GM19351 (cell line): Measurements from ENCODE around the gene APLP1.
"Not testable (repeated sequence)": the region's sequence is repeated elsewhere in the genome, so short reads cannot be mapped to it uniquely, and the experiment has no call there.

ENCODE experiments used
- ATAC-seq: cut with Tn5 transposase; IDR thresholded peaks from one replicate; pipeline ENCODE4 v1.9.1; 2021; ENCODE audit warnings: mild to moderate bottlenecking, moderate library complexity; ENCODE audit not compliant: unreplicated experiment

The APLP1 gene

DNA sequence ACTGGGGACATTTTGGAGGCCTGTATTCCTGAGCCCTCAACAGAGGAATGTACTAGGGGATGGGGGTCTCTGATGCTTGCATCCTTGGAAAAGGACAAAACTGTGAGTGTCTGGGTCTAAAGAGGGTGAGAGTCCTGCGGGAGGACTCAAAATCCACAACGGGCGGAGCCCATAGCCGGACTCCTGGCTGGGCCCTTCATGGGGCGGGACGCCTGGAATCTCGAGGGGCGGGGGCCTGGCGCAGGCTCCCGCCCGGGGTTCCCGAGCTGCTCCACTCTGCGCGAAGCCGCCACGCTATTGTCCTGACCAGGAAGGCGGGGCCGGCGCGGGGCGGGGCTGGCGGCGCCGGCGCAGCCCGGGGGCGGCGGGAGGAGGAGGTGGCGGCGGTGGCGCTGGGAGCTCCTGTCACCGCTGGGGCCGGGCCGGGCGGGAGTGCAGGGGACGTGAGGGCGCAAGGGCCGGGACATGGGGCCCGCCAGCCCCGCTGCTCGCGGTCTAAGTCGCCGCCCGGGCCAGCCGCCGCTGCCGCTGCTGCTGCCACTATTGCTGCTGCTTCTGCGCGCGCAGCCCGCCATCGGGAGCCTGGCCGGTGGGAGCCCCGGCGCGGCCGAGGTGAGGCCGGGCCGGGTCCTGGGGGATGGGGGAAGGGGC lies at the start of gene APLP1:
Gene APLP1 (plus strand): TSS at position 403 of the 651 bp plus-strand sequence. CDS start 63 bp downstream, at position 466.
- no peak for ATAC-seq

DNA sequence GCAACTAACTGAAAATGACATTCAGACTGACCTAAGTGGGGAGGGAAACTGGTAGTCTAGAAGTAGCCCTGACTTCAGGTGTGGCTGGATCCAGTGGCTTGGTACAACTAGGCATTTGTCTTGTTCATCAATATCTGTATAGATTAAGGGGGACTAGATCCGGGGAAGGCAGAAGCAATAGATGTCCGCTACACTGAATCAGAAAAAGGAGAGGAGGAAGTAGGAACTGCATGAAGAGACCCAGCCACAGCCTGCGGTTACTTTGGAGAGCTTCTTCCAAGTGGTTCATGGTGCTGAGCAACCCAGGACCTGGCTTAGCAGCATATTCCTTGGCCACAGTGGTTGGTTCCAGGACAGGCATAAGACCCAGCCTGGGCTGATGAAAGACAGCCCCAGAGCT lies 45.8 kb upstream of the APLP1 start:
- ATAC-seq = no peak

DNA sequence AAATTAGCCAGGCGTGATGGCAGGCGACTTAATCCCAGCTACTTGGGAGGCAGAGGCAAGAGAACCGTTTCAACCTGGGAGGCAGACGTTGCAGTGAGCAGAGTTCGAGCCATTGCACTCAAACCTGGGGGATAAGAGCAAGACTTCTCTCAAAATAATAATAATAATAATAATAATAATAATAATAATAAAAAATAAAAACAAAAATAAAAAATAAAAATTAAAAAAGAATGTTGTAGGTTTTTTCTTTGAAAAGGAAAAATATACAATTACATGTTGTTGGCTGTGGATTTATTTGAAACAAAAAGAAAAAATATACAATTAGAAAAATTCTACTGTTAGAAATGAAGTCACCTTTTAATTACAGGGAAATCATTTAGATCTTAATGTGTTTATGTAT lies 44.2 kb upstream of the APLP1 start:
- ATAC-seq = no peak

DNA sequence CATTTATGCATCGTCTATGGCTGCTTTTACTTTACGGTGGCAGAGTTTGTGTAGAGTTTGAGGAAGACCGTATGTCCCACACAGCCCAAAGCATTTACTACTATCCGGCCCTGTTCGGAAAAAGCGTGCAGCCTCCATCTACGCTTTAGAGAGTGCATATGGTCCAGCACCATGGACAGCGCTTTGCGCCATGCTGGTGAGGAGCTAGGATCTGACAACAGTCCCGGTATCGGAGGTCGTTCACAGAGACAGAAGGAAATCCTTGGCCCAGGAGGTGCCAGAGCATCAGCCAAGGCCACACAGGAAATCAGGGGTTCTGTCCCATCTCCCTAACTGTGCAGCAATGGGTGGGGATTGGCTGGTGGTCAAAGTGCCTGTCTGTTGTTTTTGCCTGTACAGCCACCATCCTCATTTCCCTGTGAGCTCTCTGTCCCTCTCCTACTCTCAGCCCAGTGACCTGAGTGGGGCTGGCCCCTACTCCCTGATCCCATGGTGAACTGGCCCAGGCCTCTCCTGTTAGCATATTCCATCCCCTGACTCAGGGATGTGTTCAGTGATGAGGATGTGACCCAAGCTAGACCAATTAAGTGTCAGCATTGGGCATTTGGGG lies 39.6 kb upstream of the APLP1 start:
- ATAC-seq = no peak

DNA sequence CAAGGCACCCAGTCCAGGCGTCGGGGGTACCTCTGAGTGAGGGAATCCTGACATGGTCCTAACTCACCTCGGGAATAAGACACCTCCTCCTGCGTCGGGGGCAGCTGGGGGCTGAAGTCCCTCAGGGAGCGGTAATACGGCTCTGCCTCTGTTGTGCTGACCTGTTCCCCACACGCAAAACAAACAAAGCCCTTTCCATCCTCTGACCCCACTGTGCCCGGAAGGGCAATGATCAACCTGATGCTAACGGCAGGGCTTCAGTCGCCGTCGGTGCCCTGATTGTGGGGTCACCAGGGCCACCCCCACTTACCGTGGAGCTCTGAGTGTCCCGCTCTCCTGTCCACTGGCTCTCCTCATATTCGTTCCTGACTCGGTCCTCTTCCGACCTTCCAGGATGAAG lies 37.4 kb upstream of the APLP1 start:
- ATAC-seq = no peak

DNA sequence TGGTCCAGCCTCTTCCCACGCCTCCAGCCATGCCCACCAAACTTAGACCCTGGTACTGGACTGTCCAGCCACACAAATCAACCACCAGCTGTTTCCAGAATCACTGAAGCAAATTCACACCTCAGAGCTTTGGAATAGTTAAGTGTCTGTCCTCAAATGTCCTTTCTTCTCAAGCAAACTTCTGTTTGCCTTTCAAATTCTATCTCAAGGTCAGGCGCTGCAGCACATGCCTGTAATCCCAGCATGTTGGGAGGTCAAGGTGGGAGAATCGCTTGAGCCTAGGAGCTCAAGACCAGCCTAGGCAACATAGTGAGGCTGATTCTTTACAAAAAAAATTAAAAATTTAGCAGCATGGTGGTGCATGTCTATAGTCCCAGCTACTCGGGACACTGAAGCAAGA lies 36.3 kb upstream of the APLP1 start:
- no peak for ATAC-seq

DNA sequence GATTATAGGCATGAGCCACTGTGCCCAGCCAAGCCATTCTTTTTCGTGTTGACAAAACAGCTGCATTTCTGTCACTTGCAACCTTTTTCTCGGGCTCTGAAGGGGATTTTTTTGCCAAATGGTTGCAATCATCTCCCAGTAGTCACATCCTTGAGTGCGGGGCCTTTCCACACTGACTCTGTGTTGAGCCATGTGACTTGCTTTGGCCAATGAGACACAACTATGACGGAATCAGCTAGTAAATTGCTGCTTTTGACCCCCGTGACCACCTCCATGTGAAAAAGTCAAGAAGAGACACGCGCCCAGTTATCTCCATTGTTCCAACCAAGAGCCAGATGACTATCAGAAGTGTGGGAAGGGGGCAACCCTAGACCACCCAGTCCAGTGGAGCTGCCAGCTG lies 34.4 kb upstream of the APLP1 start:
- ATAC-seq = no peak

DNA sequence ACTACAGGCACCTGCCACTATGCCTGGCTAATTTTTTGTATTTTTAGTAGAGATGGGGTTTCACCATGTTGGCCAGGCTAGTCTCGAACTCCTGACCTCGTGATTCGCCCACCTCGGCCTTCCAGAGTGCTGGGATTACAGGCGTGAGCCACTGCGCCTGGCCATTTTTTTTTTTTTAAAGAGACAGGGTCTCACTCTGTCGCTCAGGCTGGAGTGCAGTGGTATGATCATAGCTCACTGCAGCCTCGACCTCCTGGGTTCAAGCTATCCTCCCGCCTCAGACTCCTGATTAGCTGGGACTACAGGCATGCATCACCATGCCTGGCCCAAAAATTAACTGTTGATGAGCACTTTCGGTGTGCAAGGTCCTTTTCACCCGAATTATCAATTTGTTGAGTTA lies 32.3 kb upstream of the APLP1 start:
- ATAC-seq = not testable (repeated sequence)

DNA sequence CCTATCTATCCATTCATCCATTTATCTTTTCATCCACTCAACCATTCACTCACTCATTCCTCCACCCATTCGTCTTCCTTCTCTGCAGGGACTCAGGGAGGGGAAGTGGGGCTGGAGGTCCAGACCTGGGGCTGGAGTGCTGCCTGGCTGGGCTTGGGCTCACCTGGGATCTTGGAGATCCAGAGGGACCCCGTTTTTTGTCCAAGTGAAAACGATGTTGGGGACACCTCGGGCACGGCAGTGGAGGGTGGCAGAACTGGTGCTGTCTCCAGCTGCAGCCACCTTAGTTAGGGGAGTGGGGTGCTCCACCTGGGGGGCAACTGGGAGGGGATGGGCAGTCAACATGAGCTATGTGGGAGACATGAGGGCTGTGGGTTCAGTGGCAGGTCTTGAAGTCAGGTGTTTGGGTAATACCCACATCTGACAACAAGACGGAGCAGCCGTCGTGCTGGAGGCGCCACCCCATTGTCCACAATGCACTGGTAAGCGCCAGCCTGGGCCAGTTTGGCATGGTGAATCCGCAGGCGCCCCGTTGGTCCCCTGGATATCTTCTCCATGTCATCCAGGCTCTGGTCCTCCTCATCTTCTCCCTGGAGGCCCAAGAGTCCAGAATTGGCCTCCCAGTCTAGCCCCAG lies 26.3 kb upstream of the APLP1 start:
- ATAC-seq = no peak

DNA sequence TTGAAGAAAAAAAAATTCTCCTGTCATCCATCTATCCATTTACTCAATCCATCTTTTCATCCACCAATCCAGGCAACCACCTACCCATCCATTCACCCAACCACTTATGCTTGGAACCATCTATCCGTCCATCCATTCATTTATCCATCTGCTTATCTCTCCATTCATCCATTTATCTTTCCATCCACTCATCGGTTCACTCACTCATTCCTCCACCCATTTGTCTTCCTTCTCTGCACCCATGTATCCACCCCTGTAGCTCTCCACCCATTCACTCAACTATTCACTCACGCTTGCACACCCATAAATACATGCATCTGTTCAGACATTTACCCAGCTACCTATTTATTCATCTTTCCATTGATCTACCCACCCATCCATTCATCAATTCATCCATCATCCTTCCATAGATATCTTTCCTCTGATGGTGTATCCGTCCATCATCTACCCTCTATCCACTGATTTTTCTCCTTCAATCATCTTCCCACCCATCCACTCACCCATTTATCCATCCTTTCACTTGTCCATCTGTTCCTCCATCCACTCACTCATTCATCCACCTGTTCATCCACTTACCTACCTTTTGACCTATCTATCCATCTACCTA lies 25.6 kb upstream of the APLP1 start:
- ATAC-seq = no peak

DNA sequence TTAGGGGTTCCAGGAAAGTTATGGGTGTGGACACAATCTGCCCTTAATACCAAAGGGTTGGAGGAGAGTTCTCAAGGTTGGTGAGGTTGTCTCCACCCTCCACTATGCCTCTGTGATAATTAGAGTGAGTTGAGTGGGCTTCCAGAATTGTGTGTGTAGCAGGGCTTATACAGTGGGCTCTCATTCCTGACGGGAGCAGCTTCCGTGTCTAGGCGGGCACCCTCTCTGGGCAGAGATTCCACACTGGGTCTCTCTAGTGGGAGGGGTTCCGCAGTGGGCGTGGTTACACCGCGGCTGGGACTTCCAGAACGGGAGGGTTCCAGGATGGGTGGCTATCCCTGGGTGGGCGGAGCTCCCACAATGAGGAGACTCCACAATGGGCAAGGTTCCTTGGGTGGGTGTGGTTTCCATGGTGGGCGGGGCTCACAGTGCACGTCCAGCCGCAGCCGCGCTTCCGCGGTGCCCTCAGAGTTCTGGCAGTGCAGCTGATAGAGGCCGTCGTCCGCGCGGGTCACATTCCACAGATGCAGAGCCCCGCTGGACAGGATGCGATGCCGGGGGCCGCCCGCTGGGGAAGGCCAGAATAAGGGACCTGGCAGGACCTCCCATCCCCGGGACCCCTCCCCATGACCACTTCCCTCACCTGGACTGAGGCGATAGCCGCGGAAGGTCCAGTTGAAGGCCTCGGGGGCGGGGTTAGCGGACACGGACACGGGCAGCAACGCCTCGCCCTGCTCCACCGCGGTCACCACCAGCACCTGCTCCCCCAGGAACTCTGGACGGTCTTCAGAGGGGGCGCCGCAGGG lies 24.5 kb upstream of the APLP1 start:
- no peak for ATAC-seq

DNA sequence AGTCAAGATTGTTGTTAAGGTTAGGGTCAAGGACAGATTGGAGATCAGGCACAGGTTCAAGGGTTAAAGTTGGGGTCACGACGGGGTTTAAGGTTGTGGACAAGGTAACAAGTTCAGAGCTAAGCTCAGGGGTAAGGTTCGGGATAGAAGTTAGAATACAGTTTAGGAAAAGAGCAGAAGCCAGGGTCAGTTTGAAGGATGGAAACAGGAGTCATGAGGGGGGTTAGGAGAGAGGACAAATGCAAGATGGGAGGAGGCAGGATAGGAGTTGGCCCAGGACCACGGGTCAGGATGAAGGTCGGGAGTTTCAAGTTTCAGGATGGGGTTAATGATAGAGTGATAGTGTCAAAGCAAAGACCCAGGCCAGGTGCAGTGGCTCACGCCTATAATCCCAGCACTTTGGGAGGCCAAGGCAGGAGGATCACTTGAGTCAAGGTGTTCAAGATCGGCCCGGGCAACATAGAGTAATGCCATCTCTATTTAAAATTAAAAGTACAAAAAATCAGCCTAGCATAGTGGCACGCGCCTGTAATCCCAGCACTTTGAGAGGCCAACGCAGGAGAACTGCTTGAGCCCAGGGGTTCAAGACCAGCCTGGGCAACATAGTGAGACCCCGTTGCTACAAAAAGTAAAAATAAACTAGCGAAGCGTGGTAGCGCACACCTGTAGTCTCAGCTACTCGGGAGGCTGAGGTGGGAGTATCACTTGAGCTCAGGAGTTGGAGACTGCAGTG lies 23.7 kb upstream of the APLP1 start:
- ATAC-seq = no peak

DNA sequence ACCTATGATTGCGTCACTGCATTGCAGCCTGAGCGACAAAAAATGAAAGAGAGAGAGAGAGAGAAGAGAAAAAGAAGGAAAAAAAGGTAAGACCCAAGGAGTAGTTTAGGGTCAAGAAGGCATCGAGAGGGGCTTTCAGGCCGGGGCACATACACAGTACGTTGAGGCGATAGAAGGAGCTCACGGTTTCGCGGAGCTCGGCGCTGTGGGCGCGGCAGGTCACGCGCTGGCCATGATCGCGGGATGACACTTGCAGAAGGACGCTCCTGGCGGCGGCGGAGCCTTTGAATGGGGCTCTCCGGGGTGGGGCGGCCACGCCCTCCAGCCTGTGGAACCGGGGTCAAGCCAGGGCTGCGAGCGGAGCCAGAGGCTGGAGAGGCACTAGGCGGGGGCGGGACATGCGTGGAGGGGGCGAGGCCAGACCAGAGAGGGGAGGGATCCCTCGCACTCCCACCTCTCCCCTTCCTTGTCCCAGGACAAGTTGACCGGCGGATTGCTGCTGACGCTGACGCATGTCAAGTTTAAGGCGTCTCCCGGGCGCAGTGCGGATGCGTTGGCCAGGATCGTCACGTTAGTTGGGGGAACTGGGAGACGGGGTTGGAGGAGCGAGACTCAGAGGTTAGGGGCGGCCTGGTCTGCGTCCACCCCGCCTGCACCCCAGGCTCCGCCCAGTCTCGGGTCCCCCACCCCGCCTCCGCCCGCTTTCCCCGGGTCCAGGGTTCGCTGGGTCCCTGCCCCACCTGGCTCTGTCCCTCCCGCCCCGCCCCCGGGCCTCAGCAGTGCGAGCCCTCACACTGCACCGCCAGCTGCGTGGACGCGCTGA lies 22.9 kb upstream of the APLP1 start:
- ATAC-seq = no peak

DNA sequence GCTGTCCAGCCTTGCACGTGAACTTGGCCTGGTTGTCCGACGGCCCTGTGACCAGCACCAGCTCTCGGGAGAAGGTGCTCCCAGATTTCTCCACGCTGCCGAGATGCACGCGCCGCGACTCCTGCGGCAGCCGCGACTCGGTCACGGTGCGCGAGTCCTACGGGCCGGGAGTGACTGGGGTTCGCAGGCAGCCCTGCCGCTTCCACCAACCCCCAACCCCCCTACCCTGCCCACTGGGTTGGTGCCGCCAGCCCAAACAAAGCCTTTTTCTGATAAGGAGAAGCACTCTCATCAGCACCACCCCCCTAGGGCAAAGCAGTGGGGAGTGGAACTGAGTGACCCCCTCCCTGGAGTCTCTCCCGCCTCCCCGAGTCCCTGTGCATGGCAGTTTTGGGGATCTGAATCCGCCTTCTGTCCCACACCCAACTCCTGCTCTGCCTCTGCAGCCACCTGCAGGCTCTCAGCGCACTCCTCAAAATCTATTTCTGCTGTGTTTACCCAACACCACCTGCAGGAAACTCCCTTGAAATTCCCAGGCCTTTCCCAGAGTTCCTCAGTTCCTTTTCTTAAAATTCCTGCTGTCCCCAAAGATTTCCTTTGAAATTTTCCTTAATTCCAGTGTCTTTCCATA lies 22.2 kb upstream of the APLP1 start:
- ATAC-seq = no peak

DNA sequence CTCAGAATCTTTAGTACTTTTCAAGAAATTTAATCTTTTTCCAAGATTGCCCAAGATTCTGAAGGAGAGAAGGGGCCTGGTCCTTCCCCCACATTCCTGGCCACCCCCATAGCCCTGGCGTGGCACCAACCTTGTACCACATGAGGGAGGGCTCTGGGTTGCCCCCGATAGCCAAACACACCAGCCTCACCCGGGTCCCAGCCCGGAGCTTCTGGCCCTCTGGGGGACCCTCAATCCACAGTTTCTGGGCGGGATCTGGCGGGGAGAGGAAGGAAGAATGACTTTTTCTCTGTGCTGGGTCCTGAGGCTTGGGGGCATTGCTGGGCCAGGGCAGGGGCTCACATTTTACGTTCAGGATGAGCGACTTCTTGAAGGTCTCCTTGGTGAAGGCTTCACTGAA lies 20.5 kb upstream of the APLP1 start:
- no peak for ATAC-seq

DNA sequence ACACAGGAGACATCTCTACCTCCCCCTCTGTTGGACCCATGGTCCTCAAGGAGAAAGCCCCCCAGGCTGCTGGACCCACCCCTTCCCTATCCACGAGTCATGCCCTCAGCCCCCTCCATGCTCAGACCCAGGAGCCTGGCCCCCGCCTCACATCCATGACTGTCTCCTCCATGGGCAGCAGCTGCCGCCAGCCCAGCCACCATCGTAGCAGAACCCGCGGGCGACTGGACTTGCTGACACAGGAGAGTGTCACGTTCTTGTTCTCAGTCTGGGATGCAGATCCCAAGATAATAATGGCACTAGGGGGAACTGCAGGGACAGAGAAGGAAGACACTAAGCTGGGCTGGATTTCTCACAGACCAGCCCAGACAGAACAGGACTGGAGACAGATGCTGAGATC lies 19.9 kb upstream of the APLP1 start:
- no peak for ATAC-seq

DNA sequence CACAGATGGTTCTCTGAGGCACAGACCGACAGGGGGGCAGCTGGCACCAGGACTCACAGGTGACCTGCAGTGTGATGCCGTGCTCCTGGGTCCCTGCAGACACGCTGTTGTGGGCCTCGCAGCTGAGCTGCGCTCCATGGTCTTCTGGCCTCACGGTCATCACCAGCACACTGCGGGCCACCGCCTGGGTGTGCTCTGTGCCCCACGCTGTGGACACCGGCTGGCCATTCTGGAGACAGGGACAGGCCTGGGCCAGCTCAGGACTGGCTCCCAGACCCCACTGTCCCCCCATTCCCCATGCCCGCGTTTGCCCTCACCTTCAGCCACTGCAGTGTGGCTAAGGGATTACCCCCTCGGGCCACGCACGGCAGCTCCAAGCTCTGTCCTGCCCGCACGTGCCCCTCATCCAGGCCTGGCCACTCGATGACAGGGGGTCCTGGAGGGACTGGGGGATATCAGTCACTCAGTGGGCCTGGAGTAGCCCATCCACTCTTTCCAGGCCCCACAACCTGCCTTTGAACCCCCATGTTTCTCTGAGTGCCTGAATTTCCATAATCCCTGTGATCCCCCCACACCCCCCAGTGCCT lies 19.4 kb upstream of the APLP1 start:
- ATAC-seq = no peak

DNA sequence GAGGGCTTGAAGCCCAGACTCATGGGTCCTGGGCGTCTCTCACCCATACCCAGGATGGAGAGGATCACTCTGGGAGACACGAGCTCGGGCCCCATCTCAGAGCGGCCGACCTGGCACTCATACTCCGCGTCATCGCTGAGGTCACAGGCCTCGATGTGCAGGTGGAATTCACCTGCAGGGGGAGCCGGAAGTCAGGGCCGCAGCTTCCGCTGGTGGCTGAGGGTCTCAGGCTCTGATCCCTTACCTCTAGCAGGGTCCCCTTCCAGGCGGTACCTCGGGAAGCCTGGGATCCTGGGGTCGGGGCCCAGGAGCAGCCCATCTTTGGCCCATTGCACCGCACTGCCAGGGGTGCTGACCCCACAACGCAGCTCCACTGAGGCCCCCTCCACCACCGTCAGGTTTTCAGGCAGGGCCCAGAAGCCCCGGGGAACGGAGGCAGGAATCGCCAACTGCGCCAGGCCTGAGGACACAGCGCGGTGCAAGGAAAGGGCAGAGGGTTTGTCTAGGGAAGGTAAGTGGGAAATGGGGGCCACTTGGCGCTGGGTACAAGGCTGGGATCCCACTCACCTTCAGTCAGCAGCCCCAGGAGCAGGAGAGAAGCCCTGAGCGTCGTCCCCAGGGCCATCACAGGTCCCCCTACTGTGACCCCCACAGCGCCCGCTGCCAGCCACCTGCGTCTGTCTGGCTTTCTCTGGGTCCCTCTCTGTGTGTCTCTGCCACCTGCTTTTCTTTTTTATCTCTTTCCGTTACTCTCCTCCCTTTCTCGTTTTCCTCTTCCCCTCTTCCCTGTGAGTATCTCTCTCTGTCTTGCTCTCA lies 17.0 kb upstream of the APLP1 start:
- ATAC-seq = no peak
